NCI-H1436 treated with DMSO at 0.1 percent for 48 hours (cell line): ENCODE measurements around the gene SNX21.
"Not testable (repeated sequence)": the region's sequence is repeated elsewhere in the genome, so short reads cannot be mapped to it uniquely, and the experiment has no call there.

Experiments used
- DNase-seq: peaks from one replicate; lab custom pipeline; 2025; lab: John Stamatoyannopoulos, UW

SNX21 gene

DNA sequence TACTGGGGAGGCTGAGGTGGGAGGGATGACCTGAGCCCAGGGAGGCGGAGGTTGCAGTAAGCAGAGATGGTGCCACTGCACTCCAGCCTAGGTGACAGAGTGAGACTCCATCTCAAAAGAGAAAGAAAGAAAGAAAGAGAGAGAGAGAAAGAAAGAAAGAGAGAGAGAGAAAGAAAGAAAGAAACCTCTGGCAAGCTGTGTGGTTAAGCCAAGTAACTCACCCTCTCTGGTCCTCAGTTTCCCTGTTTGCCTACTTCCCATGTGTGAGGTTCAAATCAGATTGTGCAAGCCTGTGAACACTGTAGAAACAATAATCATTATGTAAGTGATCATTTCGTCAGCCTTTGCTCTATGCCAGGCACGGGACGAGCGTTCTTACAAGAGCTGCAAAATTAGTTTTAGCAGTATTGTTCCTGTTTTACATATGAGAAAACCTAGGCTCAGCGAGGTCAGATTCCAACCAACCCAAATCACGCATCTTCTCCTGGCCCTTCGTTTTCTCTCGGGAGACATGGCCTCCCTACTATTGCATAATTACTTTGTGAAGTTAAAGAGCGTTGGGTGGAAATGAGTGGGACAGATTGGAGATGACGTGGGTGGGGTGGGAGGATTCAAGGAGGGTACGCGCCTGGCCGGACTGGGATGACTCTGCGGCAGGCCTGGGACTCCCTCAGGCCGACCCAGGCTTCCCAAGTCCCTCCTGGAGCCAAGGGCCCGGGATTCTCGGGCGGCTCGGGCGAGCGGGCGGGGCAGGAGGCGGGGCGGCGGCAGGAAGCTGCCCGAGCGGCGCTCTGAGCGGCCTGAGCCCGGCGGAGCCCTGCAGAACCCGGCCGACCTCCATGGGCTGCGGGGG lies at the start of gene SNX21:
Gene SNX21, plus strand, starts transcription at position 770 of the 853 bp plus-strand sequence. CDS start 121 bp downstream, outside the sequence.
- DNase-seq = no peak

DNA sequence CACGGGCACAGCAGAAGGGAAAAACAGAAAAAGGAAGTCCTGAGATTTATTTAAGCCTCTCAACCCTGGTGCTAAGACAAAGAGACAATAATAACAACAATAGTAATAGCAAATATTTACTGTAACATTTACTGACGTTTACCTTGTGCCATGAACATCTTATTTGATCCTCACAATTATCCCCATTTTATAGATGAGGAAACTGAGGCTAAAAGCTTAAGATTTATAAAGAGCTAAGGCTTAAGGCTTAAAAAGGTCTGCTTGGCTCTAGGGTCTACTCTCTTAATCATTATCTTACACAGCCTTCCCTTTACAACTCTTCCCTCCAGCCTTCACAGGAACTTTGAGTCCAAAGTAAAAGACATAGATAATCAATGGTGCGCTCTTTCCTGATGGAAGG lies 45.2 kb upstream of the SNX21 start:
- no peak for DNase-seq

GRCh38 chr20:45792317-45793118 lies 41.1 kb upstream of the SNX21 start:
- DNase-seq = no peak

DNA sequence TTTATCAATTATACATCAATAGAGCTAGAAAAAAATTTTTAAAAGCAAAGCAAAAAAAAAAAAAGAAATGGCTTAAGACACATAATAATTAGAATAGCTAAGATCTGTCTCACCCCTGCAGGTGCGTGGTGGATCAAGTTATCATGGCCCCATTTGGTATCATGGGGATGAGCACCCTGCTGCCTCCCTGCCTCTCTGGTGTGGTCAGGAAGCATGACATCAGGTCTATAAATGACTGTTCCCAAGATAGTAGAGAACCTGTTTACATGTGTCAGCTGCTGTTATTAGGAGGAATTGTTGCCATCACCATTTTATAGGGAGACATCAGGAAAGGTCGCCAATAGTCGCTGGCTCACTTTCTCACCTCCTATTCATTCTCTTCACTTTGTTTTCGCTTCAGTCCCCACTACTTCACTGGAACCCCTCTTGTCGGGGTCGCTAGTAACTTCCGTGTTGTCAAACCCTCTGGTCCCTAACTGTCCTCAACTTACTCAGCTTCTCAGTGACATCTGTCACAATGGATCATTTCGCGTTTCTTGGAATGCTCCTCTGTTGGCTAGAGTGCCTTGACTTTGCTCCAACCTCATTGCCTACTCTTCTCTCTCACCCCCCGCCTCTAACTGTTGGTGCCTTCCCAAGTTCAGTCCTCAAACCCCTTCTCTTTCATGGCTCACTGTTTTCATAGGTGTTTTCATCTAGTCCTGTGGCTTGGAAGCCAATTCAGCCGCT lies 37.1 kb upstream of the SNX21 start:
- DNase-seq = no peak

GRCh38 chr20:45797510-45797909 lies 36.1 kb upstream of the SNX21 start:
- not testable (repeated sequence) for DNase-seq

GRCh38 chr20:45797955-45798354 lies 35.6 kb upstream of the SNX21 start:
- not testable (repeated sequence) for DNase-seq

- DNase-seq = no peak
Measured at GRCh38 chr20:45798935-45799642, 34.5 kb upstream of the SNX21 start.

DNA sequence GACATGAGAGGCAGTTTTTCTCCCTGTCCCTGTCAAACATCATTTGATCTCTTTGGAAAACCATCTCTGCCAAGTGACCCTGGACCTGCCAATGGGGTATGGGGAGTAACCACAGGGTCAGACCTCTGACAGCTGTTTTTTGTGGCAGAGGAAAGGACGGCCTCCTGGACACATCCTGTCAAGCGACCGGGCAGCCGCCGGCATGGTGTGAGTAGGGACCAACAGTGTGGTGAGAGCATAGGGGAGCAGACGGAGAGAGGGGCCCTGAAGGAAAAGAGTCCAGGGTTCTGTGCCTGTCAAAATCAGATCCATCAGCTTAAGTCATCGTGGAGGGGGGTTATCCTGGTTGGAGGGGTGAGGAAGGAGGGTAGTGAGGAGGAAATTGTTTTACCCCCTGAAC lies 31.7 kb upstream of the SNX21 start:
- no peak for DNase-seq

DNA sequence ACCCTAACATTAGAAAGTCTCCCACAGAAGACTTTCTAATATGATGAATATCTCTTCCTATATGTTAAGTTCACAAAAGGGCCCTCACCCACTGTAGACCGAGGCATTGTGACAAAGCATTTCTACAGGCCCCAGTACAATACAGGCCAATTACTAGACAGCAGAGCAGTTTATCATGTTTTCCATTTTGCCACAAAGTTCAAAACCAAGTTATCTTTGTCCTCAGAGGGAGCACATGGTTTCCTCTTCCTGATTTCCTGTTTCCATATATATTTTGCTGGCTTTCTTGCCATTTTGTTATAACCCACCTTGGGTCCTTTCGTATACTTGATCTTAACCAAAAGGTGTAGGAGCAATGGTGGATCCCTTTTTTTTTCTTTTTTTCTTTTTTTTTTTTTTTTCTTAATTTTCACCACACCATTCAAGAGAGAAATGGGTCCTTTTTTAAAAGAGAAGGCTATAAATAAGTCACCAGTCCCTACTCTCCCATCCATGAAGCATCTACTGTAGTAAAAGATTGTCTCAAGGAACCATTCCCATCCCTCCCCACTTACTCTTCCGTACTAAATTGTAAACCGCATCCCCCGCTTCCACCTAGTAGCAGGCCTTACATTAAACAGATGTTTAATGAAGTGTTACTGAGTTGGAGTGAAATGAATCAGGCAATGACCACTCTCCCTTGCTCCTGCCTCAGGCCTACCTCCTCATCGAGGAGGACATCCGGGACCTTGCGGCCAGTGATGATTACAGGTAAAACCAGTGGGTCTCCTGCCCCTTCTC lies 23.2 kb upstream of the SNX21 start:
- DNase-seq = no peak

- peak; percentile 97 for DNase-seq
Measured at GRCh38 chr20:45812157-45813005, 21.2 kb upstream of the SNX21 start, which contains the start of gene UBE2C. Gene UBE2C, plus strand, starts transcription at chr20:45812644. Its CDS starts 52 bp downstream, at chr20:45812696.

- no peak for DNase-seq
Measured at GRCh38 chr20:45813006-45813340, 20.6 kb upstream of the SNX21 start.

DNA sequence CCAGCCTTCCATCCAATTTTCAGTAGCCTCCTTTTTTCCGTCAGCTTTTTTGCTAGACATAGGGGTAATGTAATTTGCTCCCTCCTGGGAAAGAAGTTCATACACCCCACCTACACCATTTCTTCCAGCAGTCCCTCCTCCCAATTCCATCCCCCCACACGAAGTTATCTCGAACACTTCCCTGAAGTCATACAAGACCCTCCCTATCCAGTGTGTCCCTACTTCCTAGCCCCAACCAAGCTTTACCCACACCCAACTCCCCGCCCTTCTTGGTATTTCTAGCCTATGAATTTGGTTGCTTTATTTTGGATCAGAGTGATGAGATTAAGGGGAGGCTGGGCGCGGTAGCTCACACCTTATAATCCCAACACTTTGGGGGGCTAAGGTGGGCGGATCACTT lies 20.1 kb upstream of the SNX21 start:
- DNase-seq = no peak

GRCh38 chr20:45814314-45814713 lies 19.3 kb upstream of the SNX21 start:
- DNase-seq = no peak

DNA sequence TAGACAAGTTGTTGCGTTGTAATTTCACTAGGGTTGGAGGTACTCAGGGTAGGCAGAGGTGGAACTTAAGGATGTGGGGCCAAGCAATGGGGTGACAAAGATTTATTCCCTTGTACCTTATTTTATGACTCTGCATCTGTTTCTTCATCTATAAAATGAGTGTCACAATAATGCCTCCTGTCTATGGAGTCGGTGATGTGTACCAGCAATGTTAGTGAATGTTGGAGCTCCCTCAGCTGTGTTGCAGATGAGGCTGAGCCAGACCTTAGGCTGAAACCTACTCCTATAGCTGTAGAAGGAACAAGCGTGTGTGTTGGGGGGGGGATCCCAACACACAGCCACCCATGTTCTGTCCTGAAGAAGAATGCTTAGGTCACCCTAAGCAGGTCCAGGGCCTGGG lies 16.6 kb upstream of the SNX21 start:
- DNase-seq = no peak

- no peak for DNase-seq
Measured at GRCh38 chr20:45817376-45818194, 16.0 kb upstream of the SNX21 start.

- DNase-seq = no peak
Measured at GRCh38 chr20:45818239-45818638, 15.4 kb upstream of the SNX21 start.

DNA sequence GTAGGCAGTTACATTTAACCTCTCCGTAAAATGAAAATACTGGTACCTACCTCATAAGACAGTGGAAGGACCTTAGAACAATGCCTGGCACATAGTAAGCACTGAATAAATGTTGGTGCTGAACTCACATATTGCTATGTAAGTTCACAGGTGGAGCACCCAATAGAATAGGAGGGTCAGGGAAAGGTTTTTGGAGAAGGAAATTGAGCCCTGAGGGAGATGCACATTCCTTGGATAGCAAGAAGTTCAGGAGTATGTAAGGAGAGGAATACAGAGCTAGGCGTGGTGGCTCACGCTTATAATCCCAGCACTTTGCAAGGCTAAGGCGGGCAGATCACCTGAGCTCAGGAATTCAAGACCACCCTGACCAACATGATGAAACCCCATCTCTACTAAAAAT lies 14.1 kb upstream of the SNX21 start:
- no peak for DNase-seq

DNA sequence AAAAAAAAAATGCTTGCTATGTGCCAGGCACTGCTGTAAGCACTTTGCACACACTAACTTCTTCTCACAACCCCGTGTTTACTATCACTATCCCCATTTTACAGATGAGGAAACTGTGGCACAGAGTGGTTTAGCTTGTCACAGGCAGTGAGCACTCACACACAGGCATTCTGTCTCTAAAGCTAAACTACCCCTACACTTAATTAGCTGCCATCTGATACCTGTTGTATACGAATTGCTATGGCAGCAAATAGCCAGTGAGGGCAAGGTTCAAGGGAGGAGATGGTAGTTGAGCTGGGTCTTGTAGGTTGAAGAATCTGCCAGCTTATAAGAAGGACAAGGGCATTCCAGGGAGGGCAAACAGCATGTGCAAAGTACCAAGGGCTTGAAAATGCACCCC lies 11.7 kb upstream of the SNX21 start:
- peak; percentile 17 for DNase-seq

DNA sequence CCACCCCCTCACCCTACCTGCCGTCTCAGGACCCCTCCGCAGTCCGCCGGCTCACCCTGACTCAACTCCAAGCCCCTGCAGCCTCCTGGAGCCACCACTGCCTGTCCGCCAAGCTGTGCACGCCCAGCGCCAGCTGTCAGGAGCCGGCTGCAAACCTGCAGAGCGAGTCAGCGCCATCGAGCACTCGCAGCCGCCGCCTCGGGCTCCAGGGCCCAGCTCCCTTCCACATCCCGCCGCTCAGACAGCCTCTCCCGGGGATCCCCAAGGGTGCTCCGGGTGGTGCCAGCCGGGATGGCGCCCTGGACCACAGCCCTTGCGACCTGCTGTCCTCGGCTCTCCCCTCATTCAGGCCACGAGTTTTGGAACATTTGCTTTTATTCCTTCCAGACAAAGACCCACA lies 10.7 kb upstream of the SNX21 start:
- DNase-seq = no peak
